CD4-positive, alpha-beta T cell treated with Interleukin-4 for 1 hour (primary cell): ENCODE data around the gene ARL8A.
"Not testable (repeated sequence)": the region's sequence is repeated elsewhere in the genome, so short reads cannot be mapped to it uniquely, and the experiment has no call there.

Experiments
- DNase-seq, 2 donors: peaks; one replicate each; pipeline ENCODE4 v3.0.0-alpha.2; 2020 to 2022

The ARL8A gene

GRCh38 chr1:202133496-202133895 is 11.0 kb downstream of the ARL8A start:
- DNase-seq = no peak

DNA sequence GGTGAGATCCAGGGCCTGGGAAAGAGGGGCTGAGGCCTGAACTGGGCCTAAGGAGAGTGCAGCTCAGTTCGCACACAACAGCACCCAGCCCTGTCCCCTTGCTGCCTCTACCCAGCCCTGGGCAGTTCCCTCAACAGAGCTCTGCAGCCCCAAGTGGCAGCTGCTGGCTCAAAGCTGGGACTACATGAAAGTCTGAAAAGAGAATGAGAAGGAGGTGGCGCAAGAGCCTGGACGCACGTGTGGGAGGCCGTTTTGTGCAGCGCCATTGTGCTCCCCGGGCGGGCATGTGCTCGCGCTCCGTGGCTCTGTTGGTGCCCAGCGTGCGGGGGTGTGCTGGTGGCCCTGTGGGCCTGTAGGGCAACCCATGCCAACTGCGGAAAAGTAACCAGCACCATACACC is 11.5 kb downstream of the ARL8A start:
- DNase-seq = no peak

- DNase-seq = no peak
Observed at GRCh38 chr1:202131956-202132821, 12.3 kb downstream of the ARL8A start.

DNA sequence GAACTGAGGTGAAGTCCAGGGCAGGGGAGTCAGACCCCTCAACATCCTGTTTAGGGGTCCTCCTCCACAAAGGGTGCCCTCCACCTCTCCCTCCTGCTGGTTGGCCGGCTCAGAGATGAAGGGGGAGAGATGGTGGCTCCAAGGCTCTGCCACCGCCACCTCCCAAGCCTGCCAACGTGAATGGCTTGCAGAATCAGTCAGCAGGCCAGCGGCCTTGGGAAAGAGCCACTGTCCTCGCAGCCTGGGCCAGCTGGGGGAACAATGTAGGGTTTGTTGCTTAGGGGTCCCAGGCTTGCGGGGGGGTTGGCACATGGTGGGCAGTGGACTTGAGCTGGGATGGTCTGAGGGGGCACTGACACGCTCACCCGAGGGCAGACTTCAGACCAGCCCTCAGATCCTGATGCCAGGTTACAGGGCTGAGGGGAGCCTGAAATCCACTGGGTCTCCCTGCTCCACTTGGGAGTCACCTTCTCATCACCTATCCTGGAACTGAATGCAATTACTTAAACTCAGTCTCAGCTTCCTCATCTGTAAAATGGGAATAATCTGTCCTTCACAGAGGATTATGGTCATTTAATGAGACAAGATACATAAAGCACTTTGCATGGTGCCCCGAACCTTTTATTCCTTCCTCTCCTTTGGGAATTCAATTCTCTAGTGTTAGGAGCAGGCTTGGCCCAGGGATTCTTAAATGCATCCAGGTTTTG is 13.6 kb downstream of the ARL8A start:
- DNase-seq = no peak

- DNase-seq = no peak
Observed at GRCh38 chr1:202130297-202130721, 14.2 kb downstream of the ARL8A start.

- no peak for DNase-seq
Observed at GRCh38 chr1:202129453-202130296, 14.9 kb downstream of the ARL8A start.

GRCh38 chr1:202127836-202128622 is 16.5 kb downstream of the ARL8A start:
- no peak for DNase-seq

DNA sequence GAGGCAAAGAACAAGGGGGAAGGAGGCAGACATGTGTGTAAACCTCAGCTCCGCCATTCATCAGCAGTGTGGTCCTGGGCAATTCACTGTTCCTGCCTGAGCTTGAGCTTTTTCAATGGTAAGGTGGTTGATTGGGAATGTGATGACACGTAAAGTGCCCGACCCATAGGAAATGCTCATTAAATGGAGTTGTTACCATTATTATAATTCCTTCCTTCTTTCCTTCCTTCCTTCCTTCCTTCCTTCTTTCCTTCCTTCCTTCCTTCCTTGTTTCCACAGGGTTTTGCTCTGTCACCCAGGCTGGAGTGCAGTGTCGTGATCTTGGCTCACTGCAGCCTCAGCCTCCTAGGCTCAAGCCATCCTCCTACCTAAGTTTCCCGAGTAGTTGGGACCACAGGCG is 17.5 kb downstream of the ARL8A start:
- no peak for DNase-seq

- DNase-seq = no peak
Observed at GRCh38 chr1:202126426-202126825, 18.1 kb downstream of the ARL8A start.

- DNase-seq = no peak
Observed at GRCh38 chr1:202125611-202126010, 18.9 kb downstream of the ARL8A start.

GRCh38 chr1:202124142-202124541 is 20.4 kb downstream of the ARL8A start:
- no peak for DNase-seq

DNA sequence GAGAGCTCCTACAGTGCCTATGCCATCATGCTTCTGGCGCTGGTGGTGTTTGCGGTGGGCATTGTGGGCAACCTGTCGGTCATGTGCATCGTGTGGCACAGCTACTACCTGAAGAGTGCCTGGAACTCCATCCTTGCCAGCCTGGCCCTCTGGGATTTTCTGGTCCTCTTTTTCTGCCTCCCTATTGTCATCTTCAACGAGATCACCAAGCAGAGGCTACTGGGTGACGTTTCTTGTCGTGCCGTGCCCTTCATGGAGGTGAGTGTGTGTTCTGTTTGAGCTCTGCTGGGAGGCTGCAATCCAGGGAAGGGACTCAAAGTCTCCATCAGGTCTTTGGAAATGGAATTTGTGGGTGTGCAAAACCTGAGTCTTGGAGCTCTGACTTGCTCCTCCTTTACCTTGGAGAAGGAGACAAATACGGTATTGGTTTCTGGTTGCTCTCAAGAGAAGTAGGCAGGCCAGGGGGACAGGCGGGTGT is 21.2 kb downstream of the ARL8A start:
- DNase-seq = no peak

DNA sequence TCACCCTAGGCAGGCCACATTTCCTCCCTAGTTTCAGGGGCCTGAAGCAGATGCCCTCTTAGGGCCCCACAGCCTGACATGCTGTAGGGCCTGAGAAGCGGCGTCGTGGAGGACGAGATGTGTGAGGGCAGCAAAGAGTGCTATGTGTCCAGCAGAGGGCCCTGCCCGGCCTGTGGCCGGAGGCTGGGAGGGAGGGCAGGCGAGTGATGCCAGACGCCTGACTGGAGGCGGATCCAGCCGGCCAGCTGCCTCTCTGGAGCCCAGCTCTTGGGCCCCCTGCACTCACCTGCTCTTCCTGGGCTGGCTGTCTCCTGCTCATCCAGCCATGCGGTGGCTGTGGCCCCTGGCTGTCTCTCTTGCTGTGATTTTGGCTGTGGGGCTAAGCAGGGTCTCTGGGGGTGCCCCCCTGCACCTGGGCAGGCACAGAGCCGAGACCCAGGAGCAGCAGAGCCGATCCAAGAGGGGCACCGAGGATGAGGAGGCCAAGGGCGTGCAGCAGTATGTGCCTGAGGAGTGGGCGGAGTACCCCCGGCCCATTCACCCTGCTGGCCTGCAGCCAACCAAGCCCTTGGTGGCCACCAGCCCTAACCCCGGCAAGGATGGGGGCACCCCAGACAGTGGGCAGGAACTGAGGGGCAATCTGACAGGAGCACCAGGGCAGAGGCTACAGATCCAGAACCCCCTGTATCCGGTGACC is 21.8 kb downstream of the ARL8A start, which contains the start of gene GPR37L1:
TSS of gene GPR37L1 (plus strand) at position 279 of the 697 bp plus-strand sequence. CDS start at position 326, 47 bp downstream.
- DNase-seq = no peak

GRCh38 chr1:202121006-202121405 is 23.5 kb downstream of the ARL8A start:
- no peak for DNase-seq

DNA sequence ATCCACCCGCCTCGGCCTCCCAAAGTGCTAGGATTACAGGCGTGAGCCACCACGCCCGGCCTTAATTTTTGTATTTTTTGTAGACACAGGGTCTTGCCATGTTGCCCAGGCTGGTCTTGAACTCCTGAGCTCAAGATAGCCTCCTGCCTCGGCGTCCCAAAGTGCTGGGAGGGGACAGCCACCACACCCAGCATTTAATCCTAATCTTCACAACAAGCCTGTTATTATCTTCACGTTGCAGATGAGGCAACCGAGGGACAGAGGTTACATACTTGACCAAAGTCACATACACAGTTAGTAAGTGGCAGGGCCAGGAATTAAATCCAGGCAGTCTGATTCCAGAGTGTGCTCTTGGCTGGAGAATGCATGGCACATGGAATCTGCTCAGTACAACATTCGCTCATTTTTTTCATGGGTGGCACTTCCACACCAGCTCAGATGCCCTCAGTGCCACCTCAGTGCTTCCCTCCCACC is 26.6 kb downstream of the ARL8A start:
- no peak for DNase-seq

DNA sequence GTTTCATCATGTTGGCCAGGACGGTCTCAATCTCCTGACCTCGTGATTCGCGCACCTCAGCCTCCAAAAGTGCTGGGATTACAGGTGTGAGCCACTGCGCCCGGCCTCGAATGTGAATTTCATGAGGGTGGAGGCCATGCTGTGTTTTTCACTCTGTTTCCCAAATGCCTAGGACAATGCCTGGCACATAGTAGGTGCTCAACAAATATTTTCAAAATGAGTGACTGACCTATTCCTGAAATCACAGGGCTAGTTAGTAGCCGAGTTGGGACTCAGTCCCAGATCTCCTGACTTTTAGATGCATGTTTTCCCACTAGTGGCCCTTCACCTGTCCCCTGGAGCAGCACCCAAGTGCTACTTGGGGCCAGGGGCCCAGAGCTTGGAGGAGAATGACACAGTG is 28.2 kb downstream of the ARL8A start:
- DNase-seq = no peak

DNA sequence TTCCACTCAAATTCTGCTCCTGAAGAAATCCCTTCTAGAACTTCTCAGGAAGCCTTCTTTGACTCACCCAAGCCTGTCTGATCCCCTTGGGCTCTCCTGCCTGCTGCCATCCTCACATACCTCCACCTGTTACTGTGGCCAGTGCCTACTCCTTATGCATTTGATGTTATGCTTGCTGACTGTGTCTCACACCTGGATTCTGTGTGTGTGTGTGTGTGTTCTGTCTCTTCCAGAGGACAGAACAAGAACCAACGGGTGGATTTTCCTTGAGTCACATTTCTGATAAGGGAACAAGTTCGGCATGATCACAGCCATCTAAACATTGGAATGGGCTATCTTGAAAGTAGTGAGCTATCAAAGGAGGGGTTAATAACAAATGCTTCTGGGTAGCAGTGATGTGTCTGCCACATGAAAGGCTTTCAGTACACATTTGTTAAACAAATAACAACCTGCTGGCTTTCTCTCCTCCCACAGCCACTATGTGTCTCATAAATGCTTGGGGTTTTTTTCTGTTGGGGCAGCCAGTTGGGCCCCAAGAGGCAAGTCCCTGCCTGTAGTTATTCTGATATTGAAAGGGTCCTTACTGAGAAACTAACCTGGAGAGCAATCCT is 30.7 kb downstream of the ARL8A start:
- no peak for DNase-seq

DNA sequence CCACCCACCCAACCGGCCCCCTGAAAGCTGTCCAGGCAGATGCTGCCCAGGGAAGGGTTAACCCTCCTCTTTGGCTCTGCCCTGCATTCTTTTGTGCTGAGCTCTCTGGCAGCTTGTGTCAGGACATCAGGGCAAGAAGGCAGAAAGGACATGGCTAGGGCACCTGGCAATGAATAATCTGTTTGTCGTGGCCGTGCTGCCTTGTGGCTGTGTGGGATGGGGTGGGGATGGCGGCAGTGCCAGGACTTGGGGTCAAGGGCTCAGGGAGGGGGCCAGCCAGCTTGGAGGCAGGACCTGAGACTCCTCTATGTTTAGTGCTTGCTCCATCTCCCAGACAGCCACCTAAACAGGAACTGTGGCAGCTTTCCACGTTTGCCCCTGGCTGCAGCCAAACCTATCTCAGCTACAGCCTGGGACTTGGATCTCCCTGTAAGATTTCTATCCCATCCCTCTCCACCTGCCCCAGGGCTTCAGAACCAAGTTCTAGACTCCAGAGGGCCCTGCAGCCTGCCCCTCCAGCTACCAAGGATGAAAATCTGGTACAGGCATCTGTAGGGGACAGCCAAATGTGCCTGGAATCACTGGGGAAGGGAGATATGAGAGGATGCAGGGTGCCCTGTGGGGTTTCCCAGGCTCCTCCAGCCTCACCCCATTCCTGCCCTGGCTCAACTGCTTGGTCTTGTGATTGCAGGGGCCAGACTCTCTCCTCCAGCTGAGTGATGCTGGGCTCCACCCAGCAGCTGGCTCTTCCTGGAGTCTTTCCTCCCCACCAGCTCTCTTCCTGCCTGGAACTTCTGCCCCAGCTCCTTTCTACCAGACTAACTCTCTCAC is 31.5 kb downstream of the ARL8A start:
- no peak for DNase-seq

- DNase-seq = not testable (repeated sequence)
Observed at GRCh38 chr1:202111589-202111988, 32.9 kb downstream of the ARL8A start.

GRCh38 chr1:202110977-202111376 is 33.6 kb downstream of the ARL8A start:
- DNase-seq = no peak
